OCI-LY7 (cell line): Measurements from ENCODE around the gene SPAG16.

Experiments
- CTCF ChIP-seq: fragments of 200-600 bp; sonication (generic); conservative IDR thresholded peaks from 2 replicates; pipeline ENCODE4 v1.5.1; 2014; ENCODE audit warnings: mild to moderate bottlenecking, antibody characterized with exemption, low read length, moderate library complexity, mixed read lengths
- EZH2phosphoT487 ChIP-seq: fragments of 200-600 bp; sonication (generic); IDR thresholded peaks from 2 replicates; pipeline ENCODE4 v1.6.1; 2018; ENCODE audit warnings: low read depth, borderline replicate concordance, mild to moderate bottlenecking, mixed run types, antibody characterized with exemption, low read length, moderate library complexity, mixed read lengths

- no peak for TF ChIP-seq CTCF
- no peak for TF ChIP-seq EZH2phosphoT487
Observed at GRCh38 chr2:214180071-214180470, 895.8 kb downstream of the SPAG16 start.
